ENCODE data around the gene OTX2. TPM values are rescaled to one million over a fixed set of nuclear protein-coding genes. Genes with fewer than 3 reads are reported as not detected.

Gene OTX2
- total RNA-seq, 2 donors from 2014 or later, result 321 to 348 TPM

GRCh38 chr14:56821805-56822610 is 11.7 kb upstream of the OTX2 start:
- DNase-seq, result no peak
- Histone ChIP-seq H3K9me3 (ENCODE audit: control insufficient read depth, low read length) (no peaks in the 10 kb centered on the region), H3K36me3 (ENCODE audit: control insufficient read depth, insufficient read depth, low read length) (no peaks in the 10 kb centered on the region), H3K27me3 (ENCODE audit: control insufficient read depth, insufficient read depth, low read length, poor library complexity, severe bottlenecking) (peaks cover 27% of the 10 kb centered on the region), H3K27ac (ENCODE audit: low read depth, low read length) (no peak overlapping the region), H3K4me1 (ENCODE audit: control insufficient read depth, insufficient read depth, low read length) (no peaks in the 10 kb centered on the region), H3K9ac (ENCODE audit: extremely low read depth, low read length, poor library complexity, severe bottlenecking) (no peak overlapping the region), H3K4me3 (ENCODE audit: low read length) (no peak overlapping the region)
- no peaks in the 10 kb centered on the region for H3K9me3 Mint-ChIP-seq
- TF ChIP-seq CTCF (conservative IDR thresholded peaks at IDR 0.05), result no peak
- H3K4me3 Mint-ChIP-seq, result no peak overlapping the region
- peaks cover 7% of the 10 kb centered on the region for H3K4me1 Mint-ChIP-seq
- WGBS, 2 experiments (ENCODE audit: insufficient coverage in 1 of 2, insufficient read length in 1 of 2), result 86 to 88% methylated on average over 4 to 5 of the region's 6 CpGs
- no peak overlapping the region for H3K27ac Mint-ChIP-seq
- no peaks in the 10 kb centered on the region for H3K36me3 Mint-ChIP-seq (ENCODE audit: low read depth)
- H3K27me3 Mint-ChIP-seq (ENCODE audit: insufficient read depth), result peaks cover 62% of the 10 kb centered on the region

- peaks cover 70% of the 10 kb centered on the region for H3K27me3 Mint-ChIP-seq (ENCODE audit: insufficient read depth)
- H3K4me1 Mint-ChIP-seq, result peaks cover 9% of the 10 kb centered on the region
- Histone ChIP-seq H3K9me3 (ENCODE audit: control insufficient read depth, low read length) (no peaks in the 10 kb centered on the region), H3K4me1 (ENCODE audit: control insufficient read depth, insufficient read depth, low read length) (no peaks in the 10 kb centered on the region), H3K4me3 (ENCODE audit: low read length) (no peak overlapping the region), H3K9ac (ENCODE audit: extremely low read depth, low read length, poor library complexity, severe bottlenecking) (no peak overlapping the region), H3K27ac (ENCODE audit: low read depth, low read length) (no peak overlapping the region), H3K27me3 (ENCODE audit: control insufficient read depth, insufficient read depth, low read length, poor library complexity, severe bottlenecking) (peaks cover 35% of the 10 kb centered on the region), H3K36me3 (ENCODE audit: control insufficient read depth, insufficient read depth, low read length) (no peaks in the 10 kb centered on the region)
- no peak overlapping the region for H3K27ac Mint-ChIP-seq
- no peaks in the 10 kb centered on the region for H3K36me3 Mint-ChIP-seq (ENCODE audit: low read depth)
- no peak for DNase-seq
- 75 to 86% methylated on average over 1 to 2 of the region's 4 CpGs for WGBS, 2 experiments (ENCODE audit: insufficient coverage in 1 of 2, insufficient read length in 1 of 2)
- H3K4me3 Mint-ChIP-seq, result no peak overlapping the region
- no peak for TF ChIP-seq CTCF (conservative IDR thresholded peaks at IDR 0.05)
- H3K9me3 Mint-ChIP-seq, result no peaks in the 10 kb centered on the region
Measured at GRCh38 chr14:56821177-56821576, 10.9 kb upstream of the OTX2 start.

- WGBS, 2 experiments (ENCODE audit: insufficient coverage in 1 of 2, insufficient read length in 1 of 2), result 19 to 43% methylated on average over 18 to 31 of the region's 31 CpGs
- Mint-ChIP-seq H3K9me3 (no peaks in the 10 kb centered on the region), H3K36me3 (ENCODE audit: low read depth) (no peaks in the 10 kb centered on the region), H3K4me3 (peak overlapping the region; percentile 62), H3K27ac (no peak overlapping the region), H3K4me1 (peaks cover 35% of the 10 kb centered on the region), H3K27me3 (ENCODE audit: insufficient read depth) (peaks cover 84% of the 10 kb centered on the region)
- H3K9ac ChIP-seq (ENCODE audit: extremely low read depth, low read length, poor library complexity, severe bottlenecking), result no peak overlapping the region
- H3K4me1 ChIP-seq (ENCODE audit: control insufficient read depth, insufficient read depth, low read length), result peaks cover 6% of the 10 kb centered on the region
- no peak overlapping the region for H3K4me3 ChIP-seq (ENCODE audit: low read length)
- H3K36me3 ChIP-seq (ENCODE audit: control insufficient read depth, insufficient read depth, low read length), result no peaks in the 10 kb centered on the region
- no peak for TF ChIP-seq CTCF (conservative IDR thresholded peaks at IDR 0.05)
- H3K9me3 ChIP-seq (ENCODE audit: control insufficient read depth, low read length), result no peaks in the 10 kb centered on the region
- DNase-seq, result peak; percentile 74
- peaks cover 73% of the 10 kb centered on the region for H3K27me3 ChIP-seq (ENCODE audit: control insufficient read depth, insufficient read depth, low read length, poor library complexity, severe bottlenecking)
- H3K27ac ChIP-seq (ENCODE audit: low read depth, low read length), result no peak overlapping the region
Measured at GRCh38 chr14:56817396-56817921, 7.2 kb upstream of the OTX2 start.
